Endodermal cell (in vitro differentiated cells): ENCODE results near the gene STIM1. TPM values are rescaled to one million over a fixed set of nuclear protein-coding genes. Genes with fewer than 3 reads are reported as not detected.

Source experiments
- DNase-seq: peaks from one replicate; pipeline ENCODE4 v3.0.0-alpha.2; 2017
- H3K27ac ChIP-seq: 2 replicates; pipeline ENCODE4 v1.5.1; 2013; ENCODE audit warnings: mild to moderate bottlenecking, low read depth, low read length, moderate library complexity
- H3K27me3 ChIP-seq: 2 replicates; pipeline ENCODE4 v1.6.1; 2013; ENCODE audit warnings: mild to moderate bottlenecking, low read length, moderate library complexity; ENCODE audit not compliant: insufficient read depth, control insufficient read depth, poor library complexity, severe bottlenecking
- H3K36me3 ChIP-seq: 2 replicates; pipeline ENCODE4 v1.7.0; 2013; ENCODE audit warnings: mild to moderate bottlenecking, low read length, moderate library complexity; ENCODE audit not compliant: control insufficient read depth, insufficient read depth
- H3K4me1 ChIP-seq: one replicate; pipeline ENCODE4 v1.7.0; 2013; ENCODE audit warnings: low read length; ENCODE audit not compliant: control insufficient read depth, insufficient read depth
- H3K4me3 ChIP-seq: 2 replicates; pipeline ENCODE4 v1.5.1; 2013; ENCODE audit warnings: mild to moderate bottlenecking, low read length, moderate library complexity
- H3K9ac ChIP-seq: 2 replicates; pipeline ENCODE4 v1.6.1; 2013; ENCODE audit warnings: mild to moderate bottlenecking, low read length, moderate library complexity; ENCODE audit not compliant: poor library complexity, severe bottlenecking; ENCODE audit errors: extremely low read depth
- H3K9me3 ChIP-seq: 2 replicates; pipeline ENCODE4 v1.6.1; 2013; ENCODE audit warnings: mild to moderate bottlenecking, low read length, moderate library complexity; ENCODE audit not compliant: control insufficient read depth
- H3K27ac Mint-ChIP-seq: 2 replicates; pipeline ENCODE4 v1.8.0; 2020; ENCODE audit warnings: mixed read lengths
- H3K27me3 Mint-ChIP-seq: 2 replicates; pipeline ENCODE4 v1.8.0; 2021; ENCODE audit warnings: mild to moderate bottlenecking, mixed read lengths; ENCODE audit not compliant: insufficient read depth
- H3K36me3 Mint-ChIP-seq: 2 replicates; pipeline ENCODE4 v1.8.0; 2020; ENCODE audit warnings: low read depth, mixed read lengths
- H3K4me1 Mint-ChIP-seq: 2 replicates; pipeline ENCODE4 v1.8.0; 2020; ENCODE audit warnings: mixed read lengths
- H3K4me3 Mint-ChIP-seq: 2 replicates; pipeline ENCODE4 v1.8.0; 2020; ENCODE audit warnings: mild to moderate bottlenecking, moderate library complexity, mixed read lengths
- H3K9me3 Mint-ChIP-seq: 2 replicates; pipeline ENCODE4 v1.8.0; 2020; ENCODE audit warnings: mild to moderate bottlenecking, mixed read lengths
- WGBS, 2 experiments: methylation state at CpG; one replicate each; pipeline versions ENCODE4 v1.1.5 to v1.1.7; 2013; ENCODE audit warnings: missing lambda C conversion rate in 2 of 2, mixed read lengths in 1 of 2; ENCODE audit not compliant: insufficient coverage in 1 of 2, insufficient read length in 1 of 2; 5-methylcytosine and 5-hydroxymethylcytosine counted together
- total RNA-seq, 2 donors: library from RNA; stranded (reverse); fragmentation: NEBNext Ultra II Directional in 1 of 2; extraction: Animal tissue kit (Norgen Biotek cat#: 25700) in 1 of 2; gene quantifications; 2 replicates in 1 of 2; 3 replicates in 1 of 2; pipeline ENCODE4 v1.2.1, GENCODE V29; 2021
- TF ChIP-seq, protein P1 (sequence below): fragments of 200-600 bp; sonication (generic); conservative IDR thresholded peaks from 2 replicates; pipeline ENCODE4 v1.5.0; 2021; ENCODE audit warnings: antibody characterized with exemption, mild to moderate bottlenecking

Gene STIM1
- total RNA-seq, 2 donors from 2014 or later = 20.9 to 27.9 TPM

DNA sequence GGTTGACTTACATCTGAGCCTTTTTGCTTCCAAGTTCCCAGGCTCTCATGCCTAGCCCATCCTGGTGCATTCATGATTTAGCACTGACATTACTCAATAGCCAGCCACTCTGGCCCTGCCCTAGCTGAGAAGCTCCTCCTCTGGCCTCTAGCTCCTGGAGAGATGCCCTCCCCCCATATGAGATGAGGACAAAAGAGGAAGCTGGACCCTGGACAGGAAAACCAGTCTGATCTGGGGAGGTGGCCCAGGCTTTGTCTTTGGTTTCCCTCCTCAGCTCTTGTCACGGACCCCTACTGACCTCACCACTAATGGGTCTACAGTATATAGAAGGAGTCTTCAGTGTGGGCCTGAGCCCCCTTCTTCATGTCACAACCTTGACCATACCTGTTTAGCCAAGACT is 17.7 kb upstream of the STIM1 start:
- Mint-ChIP-seq H3K9me3 (no peaks in the 10 kb centered on the region), H3K4me1 (peaks cover 34% of the 10 kb centered on the region), H3K4me3 (no peak overlapping the region), H3K27ac (no peak overlapping the region), H3K36me3 (peaks cover 11% of the 10 kb centered on the region), H3K27me3 (peaks cover under 1% of the 10 kb centered on the region)
- Histone ChIP-seq H3K27ac (no peak overlapping the region), H3K4me1 (peaks cover 19% of the 10 kb centered on the region), H3K9ac (no peak overlapping the region), H3K9me3 (no peaks in the 10 kb centered on the region), H3K4me3 (no peak overlapping the region), H3K27me3 (no peaks in the 10 kb centered on the region), H3K36me3 (peaks cover 26% of the 10 kb centered on the region)
- TF ChIP-seq, protein P1, sequence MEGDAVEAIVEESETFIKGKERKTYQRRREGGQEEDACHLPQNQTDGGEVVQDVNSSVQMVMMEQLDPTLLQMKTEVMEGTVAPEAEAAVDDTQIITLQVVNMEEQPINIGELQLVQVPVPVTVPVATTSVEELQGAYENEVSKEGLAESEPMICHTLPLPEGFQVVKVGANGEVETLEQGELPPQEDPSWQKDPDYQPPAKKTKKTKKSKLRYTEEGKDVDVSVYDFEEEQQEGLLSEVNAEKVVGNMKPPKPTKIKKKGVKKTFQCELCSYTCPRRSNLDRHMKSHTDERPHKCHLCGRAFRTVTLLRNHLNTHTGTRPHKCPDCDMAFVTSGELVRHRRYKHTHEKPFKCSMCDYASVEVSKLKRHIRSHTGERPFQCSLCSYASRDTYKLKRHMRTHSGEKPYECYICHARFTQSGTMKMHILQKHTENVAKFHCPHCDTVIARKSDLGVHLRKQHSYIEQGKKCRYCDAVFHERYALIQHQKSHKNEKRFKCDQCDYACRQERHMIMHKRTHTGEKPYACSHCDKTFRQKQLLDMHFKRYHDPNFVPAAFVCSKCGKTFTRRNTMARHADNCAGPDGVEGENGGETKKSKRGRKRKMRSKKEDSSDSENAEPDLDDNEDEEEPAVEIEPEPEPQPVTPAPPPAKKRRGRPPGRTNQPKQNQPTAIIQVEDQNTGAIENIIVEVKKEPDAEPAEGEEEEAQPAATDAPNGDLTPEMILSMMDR = no peak
- no peak for DNase-seq
- 89 to 100% methylated on average over 1 of the region's 1 CpG for WGBS, 2 experiments

DNA sequence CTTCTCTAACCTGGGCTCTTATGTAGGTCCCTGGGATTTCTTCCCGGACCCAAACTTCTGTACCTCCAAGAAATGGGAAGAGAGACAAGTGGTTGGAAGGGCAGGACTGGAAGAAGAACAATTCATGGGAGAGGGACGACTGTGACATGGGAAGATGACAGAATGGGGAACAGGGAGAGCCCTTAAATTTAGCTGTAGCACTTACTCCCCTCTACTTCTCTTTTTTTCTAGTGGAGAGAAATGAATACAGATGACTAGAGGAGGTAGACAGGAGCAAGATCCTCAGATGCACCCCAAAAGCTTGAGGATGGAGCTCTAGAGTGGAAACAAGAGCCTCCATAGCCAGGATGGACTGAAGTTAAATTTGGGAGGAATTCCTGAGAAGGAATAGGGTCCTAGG is 17.0 kb upstream of the STIM1 start:
- peaks cover 34% of the 10 kb centered on the region for H3K4me1 Mint-ChIP-seq
- H3K4me3 Mint-ChIP-seq = no peak overlapping the region
- H3K36me3 Mint-ChIP-seq = peaks cover 10% of the 10 kb centered on the region
- TF ChIP-seq, protein P1 = no peak
- Histone ChIP-seq H3K27me3 (no peaks in the 10 kb centered on the region), H3K27ac (no peak overlapping the region), H3K36me3 (peaks cover 26% of the 10 kb centered on the region), H3K4me3 (no peak overlapping the region), H3K9me3 (no peaks in the 10 kb centered on the region), H3K4me1 (peaks cover 19% of the 10 kb centered on the region), H3K9ac (no peak overlapping the region)
- no peak overlapping the region for H3K27ac Mint-ChIP-seq
- 80 to 92% methylated on average over 2 of the region's 2 CpGs for WGBS, 2 experiments
- H3K9me3 Mint-ChIP-seq = no peaks in the 10 kb centered on the region
- peaks cover 5% of the 10 kb centered on the region for H3K27me3 Mint-ChIP-seq
- no peak for DNase-seq

DNA sequence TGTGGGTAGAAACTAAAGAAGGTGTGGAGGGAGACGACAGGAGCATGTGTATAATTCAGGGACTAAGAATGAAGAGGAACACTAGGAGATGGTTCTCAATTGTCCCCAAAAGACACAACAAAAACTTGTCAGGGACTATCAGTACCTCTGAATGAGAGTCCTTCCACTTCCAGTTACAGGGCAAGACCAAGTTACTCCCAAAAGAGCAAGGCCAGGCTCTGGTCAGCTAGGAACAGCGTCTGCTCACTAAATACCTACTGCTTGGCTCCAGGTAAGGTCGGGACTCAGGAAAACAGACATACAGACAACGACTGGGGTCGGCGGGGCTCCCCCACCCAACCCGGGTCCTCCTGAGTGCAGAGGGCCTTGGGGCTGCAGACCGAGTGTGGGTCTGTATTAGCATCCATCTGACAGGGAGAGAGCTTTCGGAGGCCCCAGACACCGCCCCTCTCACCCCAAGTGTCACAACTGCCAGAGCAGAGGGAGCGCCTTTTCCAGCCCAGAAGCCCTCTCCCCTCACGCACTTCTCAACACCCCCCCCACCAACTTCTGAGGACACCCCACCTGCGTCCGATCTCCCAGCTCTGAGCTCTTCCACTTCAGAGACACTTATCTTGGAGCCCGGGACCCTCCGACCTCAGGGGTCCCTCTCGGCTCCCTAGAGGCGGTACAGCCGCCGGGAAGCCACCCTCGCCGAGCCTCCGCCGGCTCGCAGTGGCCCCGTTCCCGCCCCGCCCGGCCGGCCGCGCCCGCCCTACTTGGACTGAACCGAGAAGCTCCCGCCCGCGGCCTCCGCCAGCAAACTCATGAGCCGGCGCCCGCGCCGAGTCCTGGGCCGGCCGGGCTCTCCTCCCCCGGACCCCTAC is 15.2 kb upstream of the STIM1 start:
- peak overlapping the region; percentile 13 for H3K27ac Mint-ChIP-seq
- WGBS, 2 experiments = 3 to 5% methylated on average over 10 to 46 of the region's 46 CpGs
- Histone ChIP-seq H3K36me3 (peaks cover 17% of the 10 kb centered on the region), H3K4me1 (peaks cover 13% of the 10 kb centered on the region), H3K27me3 (no peaks in the 10 kb centered on the region), H3K9ac (peak overlapping the region; percentile 49), H3K9me3 (no peaks in the 10 kb centered on the region), H3K4me3 (peak overlapping the region; percentile 91), H3K27ac (no peak overlapping the region)
- H3K4me1 Mint-ChIP-seq = peaks cover 22% of the 10 kb centered on the region
- H3K4me3 Mint-ChIP-seq = peak overlapping the region; percentile 80
- no peaks in the 10 kb centered on the region for H3K9me3 Mint-ChIP-seq
- DNase-seq = peak; percentile 64
- TF ChIP-seq, protein P1 = no peak
- H3K27me3 Mint-ChIP-seq = peaks cover 5% of the 10 kb centered on the region
- peaks cover 4% of the 10 kb centered on the region for H3K36me3 Mint-ChIP-seq
